OCI-LY7 (cell line): ENCODE data around the gene GRIN2D.

Source experiments
- EZH2phosphoT487 ChIP-seq: fragments of 200-600 bp; sonication (generic); IDR thresholded peaks from 2 replicates; pipeline ENCODE4 v1.6.1; 2018; ENCODE audit warnings: low read depth, borderline replicate concordance, mild to moderate bottlenecking, mixed run types, antibody characterized with exemption, low read length, moderate library complexity, mixed read lengths
- TF ChIP-seq, protein P1 (sequence below): fragments of 200-600 bp; sonication (generic); conservative IDR thresholded peaks from 2 replicates; pipeline ENCODE4 v1.5.1; 2014; ENCODE audit warnings: mild to moderate bottlenecking, antibody characterized with exemption, low read length, moderate library complexity, mixed read lengths

- TF ChIP-seq, protein P1, sequence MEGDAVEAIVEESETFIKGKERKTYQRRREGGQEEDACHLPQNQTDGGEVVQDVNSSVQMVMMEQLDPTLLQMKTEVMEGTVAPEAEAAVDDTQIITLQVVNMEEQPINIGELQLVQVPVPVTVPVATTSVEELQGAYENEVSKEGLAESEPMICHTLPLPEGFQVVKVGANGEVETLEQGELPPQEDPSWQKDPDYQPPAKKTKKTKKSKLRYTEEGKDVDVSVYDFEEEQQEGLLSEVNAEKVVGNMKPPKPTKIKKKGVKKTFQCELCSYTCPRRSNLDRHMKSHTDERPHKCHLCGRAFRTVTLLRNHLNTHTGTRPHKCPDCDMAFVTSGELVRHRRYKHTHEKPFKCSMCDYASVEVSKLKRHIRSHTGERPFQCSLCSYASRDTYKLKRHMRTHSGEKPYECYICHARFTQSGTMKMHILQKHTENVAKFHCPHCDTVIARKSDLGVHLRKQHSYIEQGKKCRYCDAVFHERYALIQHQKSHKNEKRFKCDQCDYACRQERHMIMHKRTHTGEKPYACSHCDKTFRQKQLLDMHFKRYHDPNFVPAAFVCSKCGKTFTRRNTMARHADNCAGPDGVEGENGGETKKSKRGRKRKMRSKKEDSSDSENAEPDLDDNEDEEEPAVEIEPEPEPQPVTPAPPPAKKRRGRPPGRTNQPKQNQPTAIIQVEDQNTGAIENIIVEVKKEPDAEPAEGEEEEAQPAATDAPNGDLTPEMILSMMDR: no peak
- TF ChIP-seq EZH2phosphoT487: no peak
Observed at GRCh38 chr19:48415806-48416221, 22.3 kb downstream of the GRIN2D start.
